Stomach smooth muscle (tissue), 2 donors: ENCODE results near the gene EIF4G3.
"Not testable (repeated sequence)": the region's sequence is repeated elsewhere in the genome, so short reads cannot be mapped to it uniquely, and the experiment has no call there.

Source experiments
- H3K27ac ChIP-seq: one replicate; pipeline ENCODE4 v1.7.0; 2013; ENCODE audit warnings: mild to moderate bottlenecking, low read length, inconsistent platforms
- H3K27me3 ChIP-seq, 2 donors: one replicate each; pipeline ENCODE4 v1.7.0; 2013; ENCODE audit warnings: low read length in 2 of 2; ENCODE audit not compliant: insufficient read depth in 2 of 2, control insufficient read depth in 1 of 2
- H3K36me3 ChIP-seq, 2 donors: one replicate each; pipeline ENCODE4 v1.7.0; 2013; ENCODE audit warnings: low read length in 2 of 2; ENCODE audit not compliant: control insufficient read depth in 2 of 2, insufficient read depth in 2 of 2
- H3K4me1 ChIP-seq: one replicate; pipeline ENCODE4 v1.7.0; 2013; ENCODE audit warnings: low read length; ENCODE audit not compliant: control insufficient read depth, insufficient read depth
- H3K4me3 ChIP-seq, 2 donors: one replicate each; pipeline ENCODE4 v1.7.0; 2013; ENCODE audit warnings: low read length in 2 of 2
- H3K9ac ChIP-seq, 2 donors: one replicate each; pipeline ENCODE4 v1.7.0; 2013; ENCODE audit warnings: low read length in 2 of 2, mild to moderate bottlenecking in 1 of 2
- H3K9me3 ChIP-seq, 2 donors: one replicate each; pipeline ENCODE4 v1.7.0; 2013; ENCODE audit warnings: low read length in 2 of 2; ENCODE audit not compliant: control insufficient read depth in 2 of 2
- donor health status: healthy.
- donor health status: Pancreatic carcinoma.

Gene EIF4G3

GRCh38 chr1:21188235-21188634, 11.5 kb upstream of the EIF4G3 start:
- Histone ChIP-seq H3K9me3 (no peaks in the 10 kb centered on the region), H3K9ac (no peak overlapping the region), H3K27me3 (no peaks in the 10 kb centered on the region), H3K4me3 (no peak overlapping the region), H3K4me1 (no peaks in the 10 kb centered on the region), H3K36me3 (no peaks in the 10 kb centered on the region), H3K27ac (no peak overlapping the region)

DNA sequence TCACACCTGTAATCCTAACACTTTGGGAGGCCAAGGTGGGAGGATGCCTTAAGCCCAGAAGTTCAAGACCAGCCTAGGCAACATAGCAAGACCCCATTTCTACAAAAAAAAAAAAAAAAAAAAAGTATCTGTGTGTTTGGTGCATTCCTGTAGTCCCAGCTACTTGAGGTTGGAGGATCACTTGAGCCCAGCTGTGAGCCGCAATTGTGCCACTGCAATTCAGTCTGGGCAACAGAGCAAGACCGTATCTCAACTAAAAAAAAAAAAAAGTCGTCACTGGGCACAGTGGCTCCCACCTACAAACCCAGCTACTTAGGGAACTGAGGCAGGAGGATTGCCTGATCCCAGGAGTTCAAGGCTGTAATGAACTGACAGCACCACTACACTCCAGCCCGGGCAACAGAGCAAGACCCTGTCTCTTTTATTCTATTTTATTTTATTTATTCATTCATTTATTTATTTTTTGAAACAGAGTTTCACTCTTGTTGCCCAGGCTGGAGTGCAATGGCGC, 8.6 kb upstream of the EIF4G3 start:
- Histone ChIP-seq H3K9me3 (no peaks in the 10 kb centered on the region), H3K27me3 (no peaks in the 10 kb centered on the region), H3K27ac (no peak overlapping the region), H3K9ac (no peak overlapping the region), H3K36me3 (no peaks in the 10 kb centered on the region), H3K4me1 (no peaks in the 10 kb centered on the region), H3K4me3 (no peak overlapping the region)

DNA sequence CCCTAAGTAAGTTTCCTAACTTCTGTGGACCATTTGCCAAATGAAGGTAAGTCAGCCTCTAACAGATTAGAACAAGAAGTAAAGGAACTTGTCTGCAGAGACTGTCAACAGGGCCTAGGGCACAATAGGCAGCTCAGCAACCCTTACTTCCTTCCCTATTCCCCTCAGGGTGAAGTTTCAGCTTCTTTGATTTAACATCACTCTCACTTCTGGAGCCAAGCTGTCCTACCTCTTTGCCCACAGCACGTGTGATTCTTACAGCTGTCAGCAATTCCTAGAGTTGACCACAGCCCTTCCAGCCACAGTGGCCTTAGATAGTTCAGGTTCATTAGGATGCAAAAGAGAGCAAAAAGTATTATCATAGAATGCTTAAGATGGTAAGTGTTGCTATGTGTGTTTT, 7.6 kb upstream of the EIF4G3 start:
- no peaks in the 10 kb centered on the region for H3K36me3 ChIP-seq
- no peaks in the 10 kb centered on the region for H3K27me3 ChIP-seq
- H3K4me3 ChIP-seq: no peak overlapping the region
- H3K27ac ChIP-seq: no peak overlapping the region
- no peaks in the 10 kb centered on the region for H3K9me3 ChIP-seq
- no peaks in the 10 kb centered on the region for H3K4me1 ChIP-seq
- H3K9ac ChIP-seq: no peak overlapping the region

GRCh38 chr1:21182181-21182731, 5.6 kb upstream of the EIF4G3 start:
- Histone ChIP-seq H3K9ac (no peak overlapping the region), H3K27ac (no peak overlapping the region), H3K4me1 (peaks cover 2% of the 10 kb centered on the region), H3K36me3 (no peaks in the 10 kb centered on the region), H3K9me3 (no peaks in the 10 kb centered on the region), H3K4me3 (no peak overlapping the region), H3K27me3 (no peaks in the 10 kb centered on the region)

DNA sequence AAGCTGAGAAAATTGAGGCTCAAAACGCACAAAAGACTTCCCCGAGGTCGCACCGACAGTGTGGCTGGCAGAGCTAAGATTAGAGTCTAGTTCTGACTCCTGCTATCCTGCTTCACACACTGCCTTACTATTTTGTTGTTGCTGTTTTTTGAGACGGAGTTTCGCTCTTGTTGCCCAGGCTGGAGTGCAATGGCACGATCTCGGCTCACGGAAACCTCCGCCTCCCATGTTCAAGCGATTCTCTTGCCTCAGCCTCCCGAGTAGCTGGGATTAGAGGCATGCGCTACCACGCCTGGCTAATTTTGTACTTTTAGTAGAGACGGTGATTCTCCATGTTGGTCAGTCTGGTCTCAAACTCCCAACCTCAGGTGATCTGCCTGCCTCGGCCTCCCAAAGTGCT, 1.6 kb upstream of the EIF4G3 start:
- H3K9ac ChIP-seq, H3K4me3 ChIP-seq, H3K4me1 ChIP-seq, H3K9me3 ChIP-seq, H3K27me3 ChIP-seq, H3K36me3 ChIP-seq, H3K27ac ChIP-seq: not testable (repeated sequence)

DNA sequence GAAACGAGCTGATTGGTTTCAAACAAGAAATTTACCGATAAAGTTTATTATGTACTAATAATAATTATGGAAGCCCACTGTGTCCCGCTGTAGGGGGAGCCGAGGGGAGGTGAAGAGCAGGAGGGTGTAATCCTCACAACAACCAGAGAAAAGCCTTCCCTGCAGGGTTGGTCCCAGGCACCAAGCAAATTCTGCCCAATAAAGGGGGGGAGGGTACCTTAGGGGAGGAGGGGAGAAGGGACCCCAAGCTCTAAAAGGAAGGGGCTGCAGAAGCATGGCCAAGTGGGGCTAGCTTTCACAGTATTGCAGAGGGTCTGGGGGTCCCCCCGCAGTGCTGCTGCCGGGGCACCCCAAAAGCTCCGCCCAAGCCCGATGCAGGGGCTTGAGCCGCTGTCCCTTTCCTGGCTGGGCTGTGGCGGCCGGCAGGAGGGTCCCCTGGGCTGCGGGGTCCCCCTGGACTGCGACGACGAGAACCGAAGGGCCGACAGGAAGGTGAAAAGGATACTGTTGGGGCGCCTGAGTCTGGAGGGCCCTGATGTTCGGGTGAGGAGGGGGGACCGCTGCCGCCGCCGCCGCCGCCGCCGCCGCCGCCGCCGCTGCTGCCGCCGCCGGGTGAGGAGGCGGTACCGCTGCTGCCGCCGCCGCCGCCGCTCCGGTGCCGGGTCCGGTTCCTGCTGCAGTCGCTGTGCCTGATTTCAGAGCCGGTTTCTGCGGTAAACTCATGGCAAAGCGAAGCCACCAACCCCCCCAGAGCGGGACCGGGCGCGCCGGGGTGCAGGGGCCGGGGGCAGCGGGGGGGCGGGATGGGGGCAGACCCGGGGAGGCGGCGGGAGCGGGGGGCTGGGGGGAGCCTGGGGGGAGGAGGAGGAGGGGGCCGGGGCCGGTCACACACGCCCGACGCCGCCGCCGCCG, 771 bp downstream of the EIF4G3 start:
- H3K4me3 ChIP-seq: peak overlapping the region; percentile 32 to 85
- peaks cover 7% of the 10 kb centered on the region for H3K4me1 ChIP-seq
- peak overlapping the region; percentile 83 to 84 for H3K9ac ChIP-seq

GRCh38 chr1:21175324-21175669, 1.4 kb downstream of the EIF4G3 start:
- Histone ChIP-seq H3K27me3 (no peaks in the 10 kb centered on the region), H3K27ac (peak overlapping the region; percentile 79), H3K9me3 (no peaks in the 10 kb centered on the region), H3K4me3 (peak overlapping the region; percentile 32 to 85), H3K4me1 (peaks cover 7% of the 10 kb centered on the region), H3K36me3 (no peaks in the 10 kb centered on the region), H3K9ac (peak overlapping the region; percentile 83 to 84)

More for the DNA sequence above, 771 bp downstream of the EIF4G3 start:
- no peaks in the 10 kb centered on the region for H3K36me3 ChIP-seq
- no peaks in the 10 kb centered on the region for H3K9me3 ChIP-seq
- H3K27ac ChIP-seq: peak overlapping the region; percentile 79
- H3K27me3 ChIP-seq: no peaks in the 10 kb centered on the region

DNA sequence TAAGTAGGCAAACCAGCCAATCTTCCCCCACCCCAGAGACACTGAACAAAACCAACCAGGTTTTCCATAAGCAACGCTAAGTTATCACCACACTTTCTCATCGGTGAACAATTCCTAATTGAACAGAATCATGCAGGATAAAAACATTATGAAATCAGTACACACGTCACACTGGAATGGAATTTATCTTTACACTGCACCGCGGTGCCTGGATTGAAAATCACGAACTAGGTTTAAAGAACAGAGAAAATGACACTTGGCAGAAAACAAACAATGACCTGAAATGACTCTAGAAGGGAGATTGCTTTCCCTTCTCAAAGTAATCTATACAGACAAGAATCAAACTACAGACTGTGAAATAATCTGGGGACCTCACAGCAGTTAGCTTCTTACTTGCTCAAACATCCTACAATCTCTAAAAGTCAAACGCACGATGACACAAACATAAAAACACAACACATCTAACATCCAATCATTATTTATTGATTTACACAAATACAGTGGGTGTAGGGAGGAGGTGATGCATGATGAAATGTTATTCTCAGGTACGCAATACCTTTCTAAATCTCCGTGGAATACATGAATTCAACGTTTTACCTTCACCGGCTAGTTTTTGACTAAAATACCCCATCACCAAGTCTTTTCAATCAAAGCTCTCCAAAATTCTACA, 1.9 kb downstream of the EIF4G3 start:
- peak overlapping the region; percentile 79 for H3K27ac ChIP-seq
- peak overlapping the region; percentile 83 to 84 for H3K9ac ChIP-seq
- peaks cover 7% of the 10 kb centered on the region for H3K4me1 ChIP-seq
- no peaks in the 10 kb centered on the region for H3K36me3 ChIP-seq
- no peaks in the 10 kb centered on the region for H3K9me3 ChIP-seq
- H3K27me3 ChIP-seq: no peaks in the 10 kb centered on the region
- H3K4me3 ChIP-seq: peak overlapping the region; percentile 32 to 85

- peak overlapping the region; percentile 83 to 84 for H3K9ac ChIP-seq
- H3K4me3 ChIP-seq: peak overlapping the region; percentile 32 to 85
Observed at GRCh38 chr1:21174230-21174629, 2.5 kb downstream of the EIF4G3 start.

DNA sequence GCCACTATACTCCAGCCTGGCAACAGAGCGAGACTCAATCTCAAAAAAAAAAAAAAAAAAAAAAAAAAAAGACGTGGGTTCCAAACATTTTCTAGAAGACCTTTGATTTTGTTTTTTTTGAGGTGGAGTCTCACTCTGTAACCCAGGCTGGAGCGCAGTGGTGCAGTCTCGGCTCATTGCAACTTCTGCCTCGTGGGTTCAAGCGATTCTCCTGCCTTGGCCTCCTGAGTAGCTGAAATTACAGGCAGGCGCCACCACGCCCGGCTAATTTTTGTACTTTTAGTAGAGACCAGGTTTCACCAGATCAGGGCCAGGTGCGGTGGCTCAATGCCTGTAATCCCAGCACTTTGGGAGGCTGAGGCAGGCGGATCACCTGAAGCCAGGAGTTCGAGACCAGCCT, 3.6 kb downstream of the EIF4G3 start:
- H3K27me3 ChIP-seq, H3K9me3 ChIP-seq, H3K4me3 ChIP-seq, H3K36me3 ChIP-seq, H3K9ac ChIP-seq, H3K27ac ChIP-seq, H3K4me1 ChIP-seq: not testable (repeated sequence)

More at GRCh38 chr1:21174230-21174629, 2.5 kb downstream of the EIF4G3 start:
- Histone ChIP-seq H3K4me1 (peaks cover 7% of the 10 kb centered on the region), H3K36me3 (no peaks in the 10 kb centered on the region), H3K27ac (peak overlapping the region; percentile 79), H3K9me3 (no peaks in the 10 kb centered on the region), H3K27me3 (no peaks in the 10 kb centered on the region)
